K562 (cell line): ENCODE results near the gene SENP7. TPM values are rescaled to one million over a fixed set of nuclear protein-coding genes. Genes with fewer than 3 reads are reported as not detected.
A peak's percentile ranks its signal among the peaks of the same experiment; 100 is the strongest.

ENCODE experiments used
- ATAC-seq: fragments of 200-7000 bp; cut with Tn5 transposase; 3 replicates; pipeline ENCODE4 v1.9.1; 2020; ENCODE audit warnings: moderate library complexity
- BruUV-seq: library from RNA; stranded (reverse); fragments of 400-500 nt; replicated peaks from 2 replicates; lab custom pipeline; 2021; lab: Mats Ljungman, UMichigan
- CTCF ChIA-PET: fragments of 300-600 bp; formaldehyde crosslinking; extraction: SDS; loops from one replicate; lab custom pipeline; 2021; ENCODE audit warnings: low intra/inter-chr PET ratio; lab: Yijun Ruan, JAX
- POLR2A ChIA-PET: fragments of 300-600, 350-650 bp; sonication (Branson Sonifier 250); formaldehyde crosslinking; extraction: SDS; loops from one replicate; lab custom pipeline; 2021; ENCODE audit warnings: antibody characterized with exemption, inconsistent platforms; lab: Yijun Ruan, JAX
- DNase-seq, 4 experiments: peaks; one replicate each; pipeline versions ENCODE4 v3.0.0 to v3.0.0-alpha.2; 2011 to 2018; ENCODE audit warnings: low spot score in 3 of 4, mixed read lengths in 3 of 4; ENCODE audit errors: extremely low read depth in 1 of 4
- FAIRE-seq: peaks from 2 replicates; lab custom pipeline; 2011; peaks lifted over from hg19 to GRCh38; lab: Jason Lieb, UNC
- H2AFZ ChIP-seq: 2 replicates; pipeline ENCODE4 v1.6.0; 2011; ENCODE audit warnings: low read depth, low read length, control low read depth, inconsistent platforms
- H3K27ac ChIP-seq: fragments of 200-600 bp; 3 replicates; pipeline ENCODE4 v1.8.0; 2011; ENCODE audit warnings: low read depth, mild to moderate bottlenecking, control low read depth, inconsistent platforms, low read length, moderate library complexity, mixed read lengths; ENCODE audit errors: extremely low read depth
- H3K27me3 ChIP-seq, 2 experiments: fragments of 300-600 bp in 1 of 2; 2 replicates in 1 of 2; 3 replicates in 1 of 2; pipeline versions ENCODE4 v1.6.0 to v1.8.0; 2011; ENCODE audit warnings: inconsistent platforms in 2 of 2, low read length in 2 of 2, mild to moderate bottlenecking in 1 of 2, mixed read lengths in 1 of 2, moderate library complexity in 1 of 2; ENCODE audit not compliant: control insufficient read depth in 2 of 2, insufficient read depth in 2 of 2
- H3K36me3 ChIP-seq: fragments of 300-600 bp; 3 replicates; pipeline ENCODE4 v1.8.0; 2011; ENCODE audit warnings: mild to moderate bottlenecking, low read length, inconsistent platforms; ENCODE audit not compliant: control insufficient read depth, insufficient read depth
- H3K4me1 ChIP-seq, 2 experiments: fragments of 200-600 bp in 1 of 2; replicated peaks in 1 of 2; 2 replicates in 1 of 2; 3 replicates in 1 of 2; pipeline versions ENCODE4 v1.5.1 to v1.8.0; 2011; ENCODE audit warnings: inconsistent platforms in 2 of 2, low read length in 2 of 2, mild to moderate bottlenecking in 1 of 2, mixed read lengths in 1 of 2, moderate library complexity in 1 of 2; ENCODE audit not compliant: control insufficient read depth in 2 of 2, insufficient read depth in 2 of 2
- H3K4me2 ChIP-seq: 2 replicates; pipeline ENCODE4 v1.6.1; 2011; ENCODE audit warnings: low read length, control low read depth, inconsistent platforms, mixed read lengths; ENCODE audit not compliant: insufficient read depth
- H3K4me3 ChIP-seq: fragments of 200-600 bp; sonication (generic), shearing (Covaris generic); 2 replicates; pipeline ENCODE4 v1.5.1; 2016; ENCODE audit warnings: control low read depth, inconsistent platforms
- H3K79me2 ChIP-seq: fragments of 200-600 bp; 3 replicates; pipeline ENCODE4 v1.8.0; 2011; ENCODE audit warnings: low read length, inconsistent platforms; ENCODE audit not compliant: control insufficient read depth, insufficient read depth
- H3K9ac ChIP-seq, 2 experiments: 2 replicates each; pipeline versions ENCODE4 v1.6.0 to v1.6.1; 2011; ENCODE audit warnings: low read depth in 2 of 2, low read length in 2 of 2, control low read depth in 1 of 2, inconsistent platforms in 1 of 2, mild to moderate bottlenecking in 1 of 2, mixed read lengths in 1 of 2; ENCODE audit not compliant: insufficient read depth in 1 of 2
- H3K9me1 ChIP-seq: one replicate; pipeline ENCODE4 v1.6.0; 2011; ENCODE audit warnings: inconsistent platforms, mild to moderate bottlenecking, low read length, moderate library complexity; ENCODE audit not compliant: control insufficient read depth, insufficient read depth
- H3K9me3 ChIP-seq: replicated peaks from 2 replicates; pipeline ENCODE4 v1.5.1; 2011; ENCODE audit warnings: low read depth, low read length, inconsistent platforms; ENCODE audit not compliant: control insufficient read depth, insufficient read depth
- H4K20me1 ChIP-seq: replicated peaks from 2 replicates; pipeline ENCODE4 v1.6.1; 2011; ENCODE audit warnings: low read length, inconsistent platforms, mixed read lengths; ENCODE audit not compliant: control insufficient read depth, insufficient read depth
- C11orf30 ChIP-seq: fragments of 450-650 bp; IDR thresholded peaks from 2 replicates; pipeline ENCODE4 v1.6.1; 2016; ENCODE audit warnings: low read depth, mild to moderate bottlenecking
- DPF2 ChIP-seq: fragments of 450-650 bp; IDR thresholded peaks from 2 replicates; pipeline ENCODE4 v1.6.1; 2016
- ETS2 ChIP-seq: IDR thresholded peaks from 2 replicates; pipeline ENCODE4 v1.6.1; 2016; ENCODE audit warnings: borderline replicate concordance, missing genetic modification characterization, mild to moderate bottlenecking, moderate library complexity, missing compliant biosample characterization; ENCODE audit not compliant: poor library complexity, severe bottlenecking
- FIP1L1 ChIP-seq: fragments of 200-400 bp; formaldehyde crosslinking; IDR thresholded peaks from 2 replicates; pipeline ENCODE4 v1.6.1; 2018; ENCODE audit warnings: mild to moderate bottlenecking, low read depth, low read length; ENCODE audit not compliant: poor library complexity, severe bottlenecking
- HNRNPL ChIP-seq: fragments of 200-400 bp; formaldehyde crosslinking; IDR thresholded peaks from 2 replicates; pipeline ENCODE4 v1.6.1; 2017; ENCODE audit warnings: low read depth, mild to moderate bottlenecking, low read length
- ILF3 ChIP-seq: fragments of 450-650 bp; IDR thresholded peaks from 2 replicates; pipeline ENCODE4 v1.6.1; 2018; ENCODE audit warnings: antibody characterized with exemption, mild to moderate bottlenecking, moderate library complexity, borderline replicate concordance
- MAFF ChIP-seq: IDR thresholded peaks from 2 replicates; pipeline ENCODE4 v1.6.1; 2012; ENCODE audit warnings: low read length, improper control_type of control experiment
- MTA1 ChIP-seq: fragments of 450-650 bp; IDR thresholded peaks from 2 replicates; pipeline ENCODE4 v1.6.1; 2017; ENCODE audit warnings: borderline replicate concordance
- NFE2 ChIP-seq: IDR thresholded peaks from 2 replicates; pipeline ENCODE4 v1.6.1; 2014; ENCODE audit warnings: antibody characterized with exemption, low read depth
- NRF1 ChIP-seq, 2 experiments: fragments of 450-650 bp; IDR thresholded peaks in 1 of 2; conservative IDR thresholded peaks in 1 of 2; 2 replicates each; pipeline ENCODE4 v1.6.1; 2014; ENCODE audit warnings: mild to moderate bottlenecking in 2 of 2
- PCBP1 ChIP-seq: fragments of 200-400 bp; formaldehyde crosslinking; IDR thresholded peaks from 2 replicates; pipeline ENCODE4 v1.6.1; 2018; ENCODE audit warnings: mild to moderate bottlenecking, low read depth, low read length; ENCODE audit not compliant: poor library complexity, severe bottlenecking
- POLR2B ChIP-seq: fragments of 450-650 bp; IDR thresholded peaks from 2 replicates; pipeline ENCODE4 v1.6.1; 2018; ENCODE audit warnings: low read depth; ENCODE audit not compliant: partially characterized antibody
- POLR3G ChIP-seq: IDR thresholded peaks from 2 replicates; pipeline ENCODE4 v1.6.1; 2011; ENCODE audit not compliant: insufficient read length, insufficient replicate concordance; ENCODE audit errors: extremely low read depth
- RBM25 ChIP-seq: fragments of 200-400 bp; formaldehyde crosslinking; IDR thresholded peaks from 2 replicates; pipeline ENCODE4 v1.6.1; 2018; ENCODE audit warnings: low read length, low read depth, moderate library complexity; ENCODE audit not compliant: severe bottlenecking
- RCOR1 ChIP-seq, 2 experiments: IDR thresholded peaks; 2 replicates each; pipeline ENCODE4 v1.6.1; 2012; ENCODE audit warnings: low read depth in 2 of 2, low read length in 2 of 2, borderline replicate concordance in 1 of 2, improper control_type of control experiment in 1 of 2
- RUNX1 ChIP-seq: sonication (generic); IDR thresholded peaks from 2 replicates; pipeline ENCODE4 v1.6.1; 2016; ENCODE audit warnings: antibody characterized with exemption, low read depth
- SAFB ChIP-seq: fragments of 200-400 bp; formaldehyde crosslinking; IDR thresholded peaks from 2 replicates; pipeline ENCODE4 v1.6.1; 2017; ENCODE audit warnings: low read depth, low read length, borderline replicate concordance
- SMARCE1 ChIP-seq: fragments of 450-650 bp; IDR thresholded peaks from 2 replicates; pipeline ENCODE4 v1.7.1; 2016; ENCODE audit warnings: mild to moderate bottlenecking
- SMC3 ChIP-seq: conservative IDR thresholded peaks from 2 replicates; pipeline ENCODE4 v1.6.1; 2011; ENCODE audit warnings: low read depth, low read length, improper control_type of control experiment; ENCODE audit not compliant: insufficient read depth
- SP1 ChIP-seq: sonication (generic); formaldehyde crosslinking; IDR thresholded peaks from 2 replicates; pipeline ENCODE4 v1.8.1; 2022; ENCODE audit warnings: mild to moderate bottlenecking, missing genetic modification reagents
- SREBF1 ChIP-seq: fragments of 150-350 bp; IDR thresholded peaks from 2 replicates; pipeline ENCODE4 v1.6.1; 2014; ENCODE audit warnings: antibody characterized with exemption, low read depth, low read length, borderline replicate concordance
- ZEB2 ChIP-seq: fragments of 450-650 bp; IDR thresholded peaks from 2 replicates; pipeline ENCODE4 v1.6.1; 2016
- ZNF507 ChIP-seq: conservative IDR thresholded peaks from 2 replicates; pipeline ENCODE4 v1.6.1; 2017; ENCODE audit warnings: missing genetic modification characterization, missing compliant biosample characterization
- WGBS: fragments of 100-300 bp; shearing (Covaris generic); methylation state at CpG from one replicate; pipeline ENCODE4 v1.1.6; 2016; ENCODE audit warnings: low coverage, mixed read lengths; ENCODE audit not compliant: insufficient coverage; ENCODE audit errors: missing lambda C conversion rate; 5-methylcytosine and 5-hydroxymethylcytosine counted together
- in situ Hi-C: fragments of 300-500 bp; cut with MboI; formaldehyde crosslinking; loops from 4 replicates; pipeline ENCODE4 v1.15.0; 2018; ENCODE audit warnings: inconsistent platforms, mixed read lengths
- intact Hi-C: fragments of 100-400 bp; cut with micrococcal nuclease; formaldehyde crosslinking; loops from 2 replicates; pipeline ENCODE4 v1.14.2; 2022
- polyA plus RNA-seq, 8 experiments: library from polyadenylated mRNA; depleted of rRNA in 4 of 8; stranded (reverse) in 5 of 8; unstranded in 3 of 8; fragments of >200 nt; fragmentation: Nextera tagmentation in 2 of 8; fragmentation: Illumina TruSeq in 1 of 8; extraction: Ambion mirVana in 2 of 8; extraction: Trizol in 1 of 8; gene quantifications; 2 replicates each; pipeline versions ENCODE4 v1.2.1 to v1.2.3, GENCODE V29; 2011 to 2014; ENCODE audit warnings: inconsistent platforms in 1 of 8, missing spikeins in 1 of 8
- total RNA-seq, 7 experiments: library from RNA; depleted of rRNA in 6 of 7; stranded (reverse); fragments of >200 nt in 6 of 7; fragmentation: Illumina TruSeq in 2 of 7; extraction: Trizol in 2 of 7; gene quantifications; 2 replicates each; pipeline versions ENCODE4 v1.2.1 to v1.2.3, GENCODE V29; 2011 to 2021; ENCODE audit warnings: low replicate concordance in 1 of 7
- TF ChIP-seq, protein P1 (sequence below), 2 experiments: fragments of 250-450 bp in 1 of 2; fragments of 450-650 bp in 1 of 2; sonication (Bioruptor Pico) in 1 of 2; IDR thresholded peaks; 2 replicates each; pipeline versions ENCODE4 v1.6.1 to v1.8.0; 2016 to 2021; ENCODE audit warnings: mild to moderate bottlenecking in 2 of 2, moderate library complexity in 2 of 2, missing compliant biosample characterization in 1 of 2, missing genetic modification characterization in 1 of 2
- TF ChIP-seq, protein P2 (sequence below): sonication (generic); formaldehyde crosslinking; IDR thresholded peaks from 2 replicates; pipeline ENCODE4 v1.8.0; 2022; ENCODE audit warnings: missing genetic modification reagents, mild to moderate bottlenecking, borderline replicate concordance

Gene SENP7
- total and polyA plus RNA-seq, 9 of the 15 experiments (the other 6 are each of a cell fraction or from before 2014, with no cell fraction given), result 4.1 to 21.9 (median 10.7) TPM

DNA sequence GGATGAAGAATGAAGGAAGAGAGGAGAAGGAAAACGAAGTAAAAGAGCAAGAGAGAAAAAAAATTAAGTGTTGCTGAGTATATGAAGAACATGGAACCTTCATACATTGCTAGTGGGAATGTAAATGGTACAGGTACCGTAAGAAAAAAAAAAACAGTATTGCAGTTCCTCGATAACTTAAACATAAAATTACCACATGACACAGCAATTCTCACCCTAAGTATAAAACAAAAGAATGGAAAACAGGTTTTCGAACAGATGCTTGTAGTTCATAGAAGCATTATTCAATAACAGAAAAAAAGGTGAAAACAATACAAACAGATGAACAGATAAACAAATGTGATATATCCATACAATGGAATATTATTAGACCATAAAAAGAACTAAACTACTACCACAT lies 51.6 kb downstream of the SENP7 start:
- Histone ChIP-seq H3K27ac (peak overlapping the region; percentile 30; the same call in 1 of the 3 replicates), H3K9me1 (no peaks in the 10 kb centered on the region), H3K27me3 (no peaks in the 10 kb centered on the region), H3K9ac (no peak overlapping the region), H3K9me3 (no peaks in the 10 kb centered on the region), H3K36me3 (peaks cover 12% of the 10 kb centered on the region; the same call in 2 of the 3 replicates), H3K4me3 (no peak overlapping the region), H3K79me2 (peaks cover 60% of the 10 kb centered on the region), H4K20me1 (no peaks in the 10 kb centered on the region), H3K4me2 (no peak overlapping the region), H3K4me1 (peaks cover 0 to 9% of the 10 kb centered on the region in 2 experiments; a peak in 3 of 5 replicates), H2AFZ (no peak overlapping the region)
- no peak for FAIRE-seq
- ATAC-seq, result no peak
- no peak for DNase-seq
- in situ Hi-C loops, result no loop called here
- WGBS, result 43% methylated on average over 4 of the region's 4 CpGs
- POLR2A ChIA-PET, result no interaction called here
- BruUV-seq, result no TSS peak
- CTCF ChIA-PET, result no interaction called here
- intact Hi-C loops, result no loop called here
- TF ChIP-seq HNRNPL (no peak), ZNF507 (tag) (no peak), SMC3 (no peak), MAFF (0 out of 2 replicates have a peak, but pooled peaks have one; percentile 15), POLR2B (no peak), RUNX1 (no peak), RBM25 (no peak), POLR3G (no peak), SAFB (no peak), NFE2 (peak; percentile 59), SREBF1 (no peak), C11orf30 (peak; percentile 70), FIP1L1 (no peak), RCOR1 (IDR thresholded peaks at IDR 0.05; ENCODE audit: borderline replicate concordance in 1 of 2, low read depth in 2 of 2, low read length in 2 of 2) (no peak), SP1 (no peak), ZEB2 (no peak), DPF2 (peak; percentile 34; the same call in 1 of the 2 replicates), SMARCE1 (0 out of 2 replicates have a peak, but pooled peaks have one; percentile 28), PCBP1 (no peak), NRF1 (conservative IDR thresholded peaks at IDR 0.05 in 1 of 2, IDR thresholded peaks at IDR 0.05 in 1 of 2) (no peak), ILF3 (no peak), ETS2 (tag) (no peak), MTA1 (no peak)
- TF ChIP-seq, protein P1, sequence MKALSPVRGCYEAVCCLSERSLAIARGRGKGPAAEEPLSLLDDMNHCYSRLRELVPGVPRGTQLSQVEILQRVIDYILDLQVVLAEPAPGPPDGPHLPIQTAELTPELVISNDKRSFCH (CRISPR knock-in tag; IDR thresholded peaks at IDR 0.05), result no peak
- TF ChIP-seq, protein P1 (tag; IDR thresholded peaks at IDR 0.05), result no peak
- TF ChIP-seq, protein P2, sequence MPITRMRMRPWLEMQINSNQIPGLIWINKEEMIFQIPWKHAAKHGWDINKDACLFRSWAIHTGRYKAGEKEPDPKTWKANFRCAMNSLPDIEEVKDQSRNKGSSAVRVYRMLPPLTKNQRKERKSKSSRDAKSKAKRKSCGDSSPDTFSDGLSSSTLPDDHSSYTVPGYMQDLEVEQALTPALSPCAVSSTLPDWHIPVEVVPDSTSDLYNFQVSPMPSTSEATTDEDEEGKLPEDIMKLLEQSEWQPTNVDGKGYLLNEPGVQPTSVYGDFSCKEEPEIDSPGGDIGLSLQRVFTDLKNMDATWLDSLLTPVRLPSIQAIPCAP (CRISPR knock-in tag), result no peak
